CD4-positive, alpha-beta T cell treated with Interleukin-4 for 4 hours (primary cell): ENCODE data around the gene CDC123.
"Not testable (repeated sequence)": the region's sequence is repeated elsewhere in the genome, so short reads cannot be mapped to it uniquely, and the experiment has no call there.

Experiments used
- DNase-seq: peaks from one replicate; pipeline ENCODE4 v3.0.0-alpha.2; 2020

Gene CDC123

DNA sequence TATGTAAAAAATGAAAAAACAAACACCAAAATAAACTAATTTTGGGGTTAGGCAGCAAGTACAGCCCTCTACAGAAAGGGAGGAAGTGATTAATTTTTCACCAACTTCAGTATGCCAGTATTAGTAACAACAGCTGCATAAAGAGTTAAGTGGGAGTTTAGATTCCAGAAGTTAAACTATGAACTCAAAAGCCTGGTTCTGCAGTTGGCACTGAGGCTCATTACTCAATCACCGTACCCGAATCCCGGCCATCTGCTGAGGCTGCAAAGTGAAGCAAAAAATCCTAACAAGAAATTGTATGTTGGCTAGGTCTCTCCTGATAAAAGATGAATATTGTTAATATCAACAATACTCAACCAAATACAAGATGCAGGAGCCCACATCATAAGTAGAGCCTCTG is 4.3 kb upstream of the CDC123 start:
- DNase-seq: no peak

DNA sequence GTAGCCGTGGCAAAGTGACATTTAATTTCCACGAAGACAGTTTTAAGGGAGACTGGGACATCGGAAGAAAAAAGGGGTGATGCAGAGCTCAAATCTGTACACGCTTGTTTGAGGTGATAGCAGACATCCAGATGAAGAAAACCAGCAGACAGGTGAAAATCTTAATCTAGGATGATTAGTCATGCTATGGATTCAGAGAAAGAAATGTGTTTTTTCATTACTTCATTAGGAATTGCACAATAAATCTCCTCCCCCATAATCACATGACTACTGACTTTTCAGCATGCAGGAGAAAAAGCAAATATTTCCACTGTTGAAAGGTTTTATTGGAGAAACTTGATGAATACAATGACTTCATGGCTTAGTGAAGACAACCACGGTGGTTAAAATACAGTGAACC is 2.8 kb upstream of the CDC123 start:
- DNase-seq: no peak

DNA sequence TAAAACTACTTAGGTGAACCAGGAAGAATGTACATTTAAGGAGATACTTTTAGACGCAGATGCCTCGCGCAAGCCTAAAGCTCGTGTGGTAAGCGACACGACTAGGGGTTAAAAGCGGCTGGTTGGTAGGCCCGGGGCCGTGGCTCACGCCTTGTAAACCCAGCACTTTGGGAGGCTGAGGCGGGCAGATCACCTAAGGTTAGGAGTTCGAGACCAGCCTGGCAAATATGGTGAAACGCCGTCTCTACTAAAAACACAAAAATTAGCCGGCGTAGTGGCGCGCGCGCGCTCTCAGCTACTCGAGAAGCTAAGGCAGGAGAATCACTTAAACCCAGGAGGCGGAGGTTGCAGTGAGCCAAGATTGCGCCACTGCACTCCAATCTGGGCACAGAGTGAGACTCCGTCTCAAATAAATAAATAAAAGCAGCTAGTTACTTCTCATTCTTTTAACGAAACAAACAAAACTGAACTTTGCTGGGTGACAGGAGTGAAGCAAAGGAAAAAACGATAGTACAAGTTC is 1.2 kb upstream of the CDC123 start:
- peak; percentile 35 for DNase-seq

DNA sequence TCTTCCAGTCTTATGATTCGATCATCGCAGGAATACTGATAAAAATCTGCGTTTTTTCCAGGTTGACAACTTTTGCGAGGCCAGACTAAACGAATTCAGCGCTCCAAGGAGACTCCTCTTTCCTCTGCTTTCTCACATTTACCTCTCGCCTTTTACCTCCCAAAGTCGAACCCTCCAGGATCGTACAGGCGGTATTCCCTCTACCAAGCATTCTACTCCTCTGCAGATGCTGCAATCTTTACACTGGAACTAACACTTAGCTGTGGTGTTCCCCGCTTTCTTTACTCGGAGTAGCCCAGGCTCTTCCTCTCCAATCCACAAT is 746 bp upstream of the CDC123 start:
- DNase-seq: no peak

DNA sequence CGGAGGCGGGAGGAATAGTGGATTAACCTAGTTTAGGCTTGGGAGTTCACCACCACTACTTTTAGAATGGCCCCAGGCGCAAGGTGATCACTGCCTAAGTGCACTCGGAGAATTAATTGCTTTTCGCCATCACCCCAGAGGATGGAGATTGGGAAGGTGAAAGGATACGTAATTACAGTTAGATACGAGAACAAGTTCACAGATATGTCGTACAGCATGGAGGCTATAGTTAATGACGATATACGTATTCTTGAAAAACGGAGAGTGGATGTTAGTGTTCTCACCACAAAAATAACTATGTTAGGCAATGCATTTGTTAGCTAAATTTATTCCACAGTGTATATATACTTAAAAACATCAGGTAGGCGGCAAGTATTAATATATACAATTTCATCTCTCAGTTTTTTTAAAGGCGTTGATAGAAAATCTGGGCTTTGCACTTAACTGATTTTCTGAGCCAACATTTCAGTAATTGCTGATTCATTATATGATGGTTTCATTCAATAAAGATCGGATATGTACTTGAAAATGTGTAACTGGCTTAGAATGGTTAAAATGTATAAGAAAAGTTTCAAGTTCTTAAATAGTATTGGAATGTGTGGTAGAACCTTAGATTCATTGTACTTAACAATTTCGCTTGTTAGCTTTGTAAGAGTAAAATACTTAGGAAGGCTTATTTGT is 683 bp downstream of the CDC123 start:
- DNase-seq: no peak

DNA sequence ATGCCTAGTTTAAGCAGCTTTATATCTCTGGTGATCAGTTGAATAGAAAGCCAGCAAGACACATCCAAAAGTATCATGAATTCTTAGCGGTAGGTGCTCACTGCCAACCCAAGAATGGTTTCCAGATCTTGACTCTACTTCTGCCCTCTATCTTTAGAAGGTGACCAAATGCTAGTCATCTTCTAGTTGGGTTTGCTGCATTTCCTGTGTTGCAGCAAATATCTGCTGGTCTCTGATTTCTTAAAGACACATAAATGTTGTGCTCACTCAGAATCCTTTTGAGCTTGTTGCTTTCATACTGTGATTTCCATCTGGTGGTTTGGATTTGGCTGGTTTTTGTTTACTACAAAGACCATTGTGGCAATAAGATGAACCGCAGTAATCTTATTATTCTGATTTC is 2.2 kb downstream of the CDC123 start:
- DNase-seq: no peak

DNA sequence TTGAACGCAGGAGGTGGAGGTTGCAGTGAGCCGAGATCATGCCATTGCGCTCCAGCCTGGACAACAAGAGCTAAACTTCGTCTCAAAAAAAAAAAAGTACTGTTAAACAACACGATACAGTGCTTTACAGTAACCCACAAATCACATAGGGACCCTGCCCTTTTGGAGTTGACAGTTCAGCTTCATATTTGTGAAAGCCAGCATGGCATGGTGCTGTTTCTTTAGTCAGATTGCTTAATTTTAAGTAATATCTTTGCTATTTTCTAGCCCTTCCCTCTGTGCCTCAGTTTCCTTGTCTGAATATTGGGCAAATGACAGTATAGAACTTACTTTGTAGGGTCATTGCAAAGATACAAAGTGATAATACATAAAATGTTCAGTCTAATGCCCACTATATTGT is 4.9 kb downstream of the CDC123 start:
- DNase-seq: no peak

DNA sequence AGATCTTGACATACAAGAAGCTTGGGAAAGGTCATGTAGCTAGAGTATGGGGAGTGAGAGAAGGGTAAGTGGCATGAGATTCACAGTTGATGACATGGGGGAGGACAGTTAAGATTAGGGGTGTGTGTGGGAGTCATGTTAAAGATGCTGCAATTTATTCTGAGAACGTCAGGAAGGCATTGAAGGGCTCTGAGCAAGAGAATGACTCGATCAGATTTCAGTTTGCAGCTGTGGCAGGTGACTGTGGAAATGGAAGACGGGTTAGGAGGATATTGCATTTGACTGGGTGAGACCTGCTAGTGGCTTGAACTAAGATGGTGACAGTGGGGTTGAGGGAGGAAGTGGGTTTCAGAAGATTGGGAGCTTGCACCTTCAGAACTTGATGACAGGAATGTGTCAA is 5.6 kb downstream of the CDC123 start:
- DNase-seq: no peak

DNA sequence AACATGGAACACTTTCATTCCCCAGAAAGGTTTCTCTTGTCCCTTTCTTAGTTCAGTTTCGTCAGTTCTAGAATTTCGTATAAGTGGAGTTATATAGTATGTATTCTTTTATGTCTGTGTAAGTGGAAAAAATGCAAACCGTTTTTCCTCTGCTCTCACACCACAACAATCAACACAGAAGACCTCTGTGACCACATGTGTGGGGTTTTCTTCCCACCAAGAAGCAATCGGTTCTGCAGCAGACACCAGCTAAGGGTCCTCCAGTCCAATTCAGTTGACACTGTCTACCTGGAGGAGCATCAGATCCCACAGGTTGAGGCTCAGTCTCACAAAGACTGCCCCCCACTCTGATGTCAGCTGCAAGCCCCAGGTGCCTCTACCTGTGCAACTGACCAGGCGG is 6.2 kb downstream of the CDC123 start:
- DNase-seq: no peak

DNA sequence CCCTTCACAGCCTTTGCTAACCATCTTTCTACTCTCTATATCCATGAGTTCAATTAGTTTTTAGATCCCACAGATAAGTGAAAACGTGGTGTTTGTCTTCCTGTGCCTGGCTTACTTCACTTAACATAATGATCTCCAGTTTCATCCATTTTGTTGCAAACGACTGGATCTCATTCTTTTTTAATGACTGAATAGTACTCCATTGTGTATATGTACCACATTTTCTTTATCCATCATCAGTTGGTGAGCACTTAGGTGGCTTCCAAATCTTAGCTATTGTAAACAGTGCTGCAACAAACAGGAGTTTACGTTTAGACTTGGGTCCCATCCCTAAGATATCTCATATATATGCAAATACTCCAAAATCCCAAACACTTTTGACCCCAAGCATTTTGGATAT is 9.1 kb downstream of the CDC123 start:
- DNase-seq: no peak

DNA sequence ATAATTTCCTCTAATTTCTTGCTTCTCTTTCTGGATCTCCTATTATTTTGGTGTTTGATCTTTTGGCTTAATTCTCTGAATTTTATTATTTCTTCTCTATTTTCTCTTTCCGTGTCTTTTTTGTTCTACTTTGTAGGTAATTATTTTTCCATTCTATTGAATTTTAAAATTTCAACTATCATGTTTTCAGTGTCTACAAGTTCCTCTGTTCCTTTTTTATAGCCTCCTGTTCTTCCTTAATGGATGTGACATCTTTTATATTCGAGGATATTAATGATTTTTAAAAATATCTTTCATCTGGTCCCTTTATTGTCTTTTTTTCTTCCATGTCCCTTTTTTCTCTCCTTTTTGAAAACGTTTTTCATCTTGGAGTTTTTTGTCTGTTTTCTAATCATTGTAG is 11.1 kb downstream of the CDC123 start:
- no peak for DNase-seq

DNA sequence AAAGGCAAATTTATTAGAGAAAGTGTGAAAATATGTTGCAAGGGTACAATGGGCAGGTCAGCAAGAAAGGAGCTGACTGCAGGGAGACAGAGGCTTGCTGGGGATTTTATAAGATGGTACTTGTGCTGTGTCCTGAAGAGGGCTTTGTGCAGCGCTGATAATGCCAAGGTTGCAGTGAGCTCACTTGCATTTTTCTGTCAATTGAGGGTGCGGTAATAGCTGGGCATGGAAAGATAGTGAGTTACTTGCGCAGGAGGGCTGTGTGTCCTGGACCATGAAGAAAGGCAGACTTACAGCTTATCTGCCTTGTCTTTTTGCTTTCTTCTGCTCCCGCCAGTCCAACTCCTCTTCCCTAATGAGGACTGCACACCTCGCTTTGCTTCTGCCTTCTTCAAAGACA is 12.5 kb downstream of the CDC123 start:
- DNase-seq: no peak

DNA sequence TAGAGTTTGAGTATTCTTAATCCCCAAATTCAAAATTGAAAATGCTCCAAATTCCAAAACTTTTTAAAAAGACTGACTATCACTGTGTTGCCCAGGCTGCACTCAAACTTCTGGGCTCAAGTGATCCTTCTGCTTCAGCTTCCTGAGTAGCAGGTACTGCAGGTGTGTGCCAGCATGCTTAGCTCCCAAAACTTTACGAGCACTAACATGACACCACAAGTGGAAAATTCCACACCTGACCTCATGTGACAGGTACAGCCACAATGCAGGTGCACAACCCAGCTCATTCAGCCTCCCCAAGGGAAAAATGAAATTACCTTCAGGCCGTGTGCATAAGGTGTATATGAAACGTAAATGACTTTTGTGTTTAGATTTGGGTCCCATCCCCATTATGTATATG is 16.5 kb downstream of the CDC123 start:
- DNase-seq: no peak

DNA sequence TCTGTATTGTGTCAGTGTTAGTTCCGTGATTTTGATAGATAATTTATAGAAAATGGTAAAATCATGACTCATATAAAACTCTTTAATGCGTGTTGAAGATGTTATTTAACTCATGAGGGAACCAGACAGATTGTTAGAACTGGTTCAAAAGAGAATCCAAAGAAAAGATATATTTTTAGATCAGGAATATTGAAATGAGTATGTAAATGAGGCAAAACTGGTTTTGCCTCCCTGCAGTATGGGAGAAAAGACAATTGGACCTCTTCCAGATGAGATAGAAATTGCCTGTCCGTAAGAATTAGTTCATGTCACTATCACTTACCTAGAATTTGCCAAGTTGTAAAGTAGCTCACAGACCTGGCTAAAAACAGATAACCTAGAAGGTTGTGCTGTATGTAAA is 17.6 kb downstream of the CDC123 start:
- DNase-seq: no peak

DNA sequence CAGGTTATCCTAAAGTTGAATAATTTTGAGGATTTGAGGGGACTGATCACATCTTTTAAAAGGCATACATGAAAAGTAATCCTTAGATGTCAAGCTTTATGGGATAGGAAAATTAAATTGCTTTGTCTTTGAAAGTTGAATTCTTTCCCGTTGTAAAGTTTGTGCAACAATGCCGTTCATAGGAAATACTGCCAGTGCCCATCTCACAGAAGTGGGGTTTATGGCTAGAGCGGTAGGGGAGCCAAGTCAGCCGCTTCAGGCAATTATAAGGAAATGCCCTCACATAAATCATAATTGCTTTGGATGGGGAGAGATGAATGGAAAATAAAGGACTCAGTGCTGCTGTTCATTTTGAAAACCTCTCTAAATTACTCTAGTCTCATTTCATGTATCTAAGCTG is 18.1 kb downstream of the CDC123 start:
- no peak for DNase-seq

DNA sequence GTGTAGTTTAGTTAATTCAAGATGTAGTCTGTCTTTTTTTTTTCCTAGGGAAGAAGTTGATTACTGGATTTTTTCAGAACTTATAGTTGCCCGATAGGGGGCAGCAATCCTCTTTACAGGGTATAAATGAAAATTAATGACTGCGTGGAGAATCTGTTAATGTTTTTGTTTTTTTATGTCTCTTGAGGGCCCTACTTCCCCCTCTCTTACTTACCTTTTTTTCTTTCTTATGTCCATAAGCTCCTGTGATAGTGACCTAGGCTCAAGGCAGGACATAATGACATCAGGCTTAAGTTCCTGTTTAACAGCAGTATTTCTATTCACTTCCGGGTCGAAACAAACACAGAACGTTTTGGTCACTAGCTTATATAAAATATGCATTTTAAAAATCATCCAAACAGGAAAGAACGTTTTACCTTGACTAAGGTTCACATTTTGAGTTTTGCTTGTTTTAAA is 18.8 kb downstream of the CDC123 start:
- DNase-seq: peak; percentile 50

DNA sequence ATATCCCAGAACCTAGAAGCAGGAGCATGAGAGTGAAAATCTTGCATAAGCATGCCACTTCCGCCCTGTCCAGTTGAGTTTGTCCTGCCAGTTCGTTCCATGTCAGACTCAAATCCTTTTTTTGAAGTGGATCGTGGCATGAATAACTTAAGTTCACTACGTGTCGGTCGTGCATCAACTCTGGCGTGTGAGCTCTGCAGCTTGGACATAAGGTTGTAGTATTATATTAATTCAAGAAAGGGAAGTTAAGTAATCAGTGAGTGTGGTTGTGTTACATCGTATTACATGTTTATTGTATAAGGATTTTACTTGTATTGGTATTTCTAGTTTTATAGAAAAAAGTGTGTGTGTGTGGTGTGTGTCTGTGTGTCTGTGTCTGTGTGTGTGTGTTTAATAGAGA is 23.0 kb downstream of the CDC123 start:
- DNase-seq: no peak

DNA sequence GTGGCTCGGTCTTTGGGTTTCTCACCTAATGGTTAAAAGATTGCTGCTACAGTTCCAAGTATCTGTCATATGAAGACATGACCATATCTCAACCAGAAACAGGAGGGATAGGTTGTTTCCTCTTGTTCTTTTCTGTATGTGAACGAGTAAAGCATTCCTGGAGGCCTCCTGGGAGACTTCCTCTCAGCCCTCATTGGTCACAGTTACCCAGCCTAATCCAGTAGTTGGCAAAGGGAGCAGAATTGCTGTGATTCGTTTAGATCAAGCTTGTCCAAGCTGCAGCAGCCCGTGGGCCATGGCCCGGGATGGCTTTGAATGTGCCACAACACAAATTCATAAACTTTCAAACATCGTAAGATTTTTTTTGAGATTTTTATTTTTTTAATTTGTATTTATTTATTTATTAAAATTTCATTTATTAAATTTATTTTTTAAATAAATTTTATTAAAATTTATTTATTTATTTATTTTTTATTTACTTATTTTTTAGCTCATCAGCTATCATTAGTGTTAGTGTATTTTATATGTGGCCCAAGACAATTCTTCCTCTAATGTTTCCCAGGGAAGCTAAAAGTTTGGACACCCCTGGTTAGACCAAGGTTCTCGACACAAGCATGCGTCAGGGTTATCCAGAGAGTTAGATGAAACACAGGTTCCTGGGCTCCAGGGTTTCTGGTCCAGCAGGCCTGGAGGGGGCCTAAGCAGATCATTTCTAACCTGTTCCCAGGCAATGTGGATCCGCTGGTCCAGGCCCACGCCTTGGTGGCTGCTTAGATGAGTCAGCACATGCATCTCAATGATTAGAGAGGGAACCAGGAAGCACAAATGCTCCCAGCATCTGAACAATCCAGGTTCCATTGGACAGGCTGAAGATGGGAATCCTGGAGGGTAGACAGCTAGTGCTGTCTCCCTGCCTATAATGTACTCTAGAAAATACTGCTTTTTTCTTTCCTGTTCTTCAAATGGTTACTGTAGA is 25.6 kb downstream of the CDC123 start:
- DNase-seq: no peak

DNA sequence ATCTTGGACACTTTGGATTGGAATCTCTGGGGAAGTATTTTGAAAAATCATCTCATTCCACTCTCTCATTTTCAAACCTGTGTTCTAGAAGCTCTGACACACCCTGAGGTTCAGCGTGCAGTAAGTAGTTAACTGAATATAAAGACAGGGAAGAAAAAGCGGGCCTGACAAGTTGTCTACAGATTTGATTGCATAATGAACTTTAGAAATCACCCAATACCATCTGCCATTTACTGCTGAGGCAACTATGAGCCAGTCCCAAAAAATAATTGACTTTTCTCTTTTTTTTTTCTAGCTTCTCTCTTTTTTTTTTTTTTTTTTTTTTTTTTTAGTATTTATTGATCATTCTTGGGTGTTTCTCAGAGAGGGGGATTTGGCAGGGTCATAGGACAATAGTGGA is 29.5 kb downstream of the CDC123 start:
- no peak for DNase-seq

DNA sequence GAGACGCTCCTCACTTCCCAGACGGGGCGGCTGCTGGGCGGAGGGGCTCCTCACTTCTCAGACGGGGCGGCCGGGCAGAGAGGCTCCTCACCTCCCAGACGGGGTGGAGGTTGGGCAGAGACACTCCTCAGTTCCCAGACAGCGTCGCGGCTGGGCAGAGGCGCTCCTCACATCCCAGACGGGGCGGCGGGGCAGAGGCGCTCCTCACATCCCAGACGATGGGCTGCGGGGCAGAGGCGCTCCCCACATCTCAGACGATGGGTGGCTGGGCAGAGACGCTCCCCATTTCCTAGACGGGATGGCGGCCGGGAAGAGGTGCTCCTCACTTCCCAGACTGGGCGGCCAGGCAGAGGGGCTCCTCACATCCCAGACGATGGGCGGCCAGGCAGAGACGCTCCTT is 30.4 kb downstream of the CDC123 start:
- not testable (repeated sequence) for DNase-seq

DNA sequence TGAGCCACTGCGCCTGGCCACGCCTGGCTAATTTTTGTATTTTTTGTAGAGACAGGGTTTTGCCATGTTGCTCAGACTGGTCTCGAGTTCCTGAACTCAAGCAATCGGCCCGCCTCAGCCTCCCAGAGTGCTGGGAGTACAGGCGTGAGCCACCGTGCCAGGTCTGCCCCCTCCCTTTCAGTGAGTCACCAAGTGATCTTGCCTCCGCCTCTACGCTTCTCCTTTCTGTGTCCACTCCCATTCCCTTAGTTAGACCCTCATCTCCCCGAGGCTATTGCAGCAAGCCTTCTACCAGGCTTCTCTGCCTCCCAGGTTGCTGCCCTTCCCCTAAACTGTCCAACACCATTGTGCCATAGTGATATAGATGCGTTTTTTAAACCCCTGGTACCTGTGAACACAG is 32.9 kb downstream of the CDC123 start:
- DNase-seq: no peak

DNA sequence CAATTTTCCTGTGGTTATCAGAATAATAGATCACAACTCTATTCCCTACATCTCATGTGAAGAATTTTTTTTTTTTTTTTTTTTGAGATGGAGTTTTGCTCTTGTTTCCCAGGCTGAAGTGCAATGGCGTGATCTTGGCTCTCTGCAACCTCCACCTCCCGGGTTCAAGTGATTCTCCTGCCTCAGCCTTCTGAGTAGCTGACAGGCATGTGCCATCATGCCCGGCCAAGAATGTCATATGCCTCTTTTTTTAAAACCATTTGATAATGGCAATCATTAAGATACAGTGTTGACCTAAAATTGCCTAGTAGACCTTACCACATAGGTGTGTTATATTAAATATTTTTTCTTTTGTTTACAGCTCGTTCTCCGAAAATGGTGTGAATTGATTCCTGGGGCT is 38.7 kb downstream of the CDC123 start:
- not testable (repeated sequence) for DNase-seq

DNA sequence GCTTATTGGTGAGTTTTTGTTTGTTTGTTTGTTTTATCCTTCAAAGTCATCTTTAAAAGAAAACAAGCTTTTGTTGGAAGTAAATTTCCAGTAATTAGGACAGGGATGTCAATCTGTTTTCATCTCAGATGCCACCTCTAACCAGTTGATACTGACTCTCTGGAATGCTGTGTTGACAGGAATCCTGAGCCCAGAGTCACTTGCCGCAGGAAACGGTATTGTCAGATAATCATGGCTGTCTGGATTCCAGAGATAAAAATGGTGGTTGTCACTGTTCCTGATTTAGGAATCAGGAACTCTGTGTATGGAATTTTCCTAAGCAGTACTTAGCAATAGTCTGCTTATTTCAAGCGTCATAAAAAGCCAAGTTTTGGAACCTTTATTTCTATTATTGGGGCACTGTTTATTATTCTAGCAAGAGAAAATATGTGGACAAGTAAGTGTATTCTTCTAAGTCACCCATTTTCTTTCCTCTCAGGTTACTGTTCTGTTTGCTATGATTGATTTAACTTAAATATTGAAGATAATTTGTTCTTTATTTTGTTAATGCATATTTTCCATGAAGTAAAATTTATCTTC is 39.2 kb downstream of the CDC123 start:
- no peak for DNase-seq

DNA sequence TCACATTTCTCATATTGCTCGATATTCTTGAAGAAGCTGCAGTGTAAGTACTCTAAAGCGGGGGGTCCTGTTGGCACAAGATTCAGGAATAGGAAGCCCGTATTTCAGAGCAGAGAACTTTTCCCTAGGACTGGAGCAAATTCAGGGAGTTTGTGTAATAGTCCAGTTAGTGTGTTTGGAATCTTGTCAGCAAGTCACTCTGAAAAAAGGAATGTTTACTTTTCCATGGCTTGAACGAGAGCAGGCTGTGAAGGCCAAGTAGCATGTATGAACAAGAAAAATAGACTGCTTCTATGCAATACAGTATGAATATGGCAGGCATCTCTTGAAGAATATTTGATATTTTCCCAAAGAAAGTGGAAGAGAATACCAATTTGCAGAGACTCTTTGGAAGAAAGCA is 39.8 kb downstream of the CDC123 start:
- no peak for DNase-seq
